ENCODE measurements around the gene RRP36. TPM values are rescaled to one million over a fixed set of nuclear protein-coding genes. Genes with fewer than 3 reads are reported as not detected.

RRP36 gene
- total and polyA plus RNA-seq, 4 donors, result 30.5 to 49.9 (median 37.7) TPM

- no peak overlapping the region for H3K4me3 ChIP-seq
- H3K27ac ChIP-seq (ENCODE audit: low read depth in 1 of 2, low read length in 1 of 2), result no peak overlapping the region
- no peaks in the 10 kb centered on the region for H3K27me3 ChIP-seq (ENCODE audit: control insufficient read depth in 3 of 3, insufficient read depth in 3 of 3, low read length in 2 of 3)
- no peaks in the 10 kb centered on the region for H3K4me1 ChIP-seq (ENCODE audit: control insufficient read depth in 5 of 5, insufficient read depth in 5 of 5, low read length in 5 of 5)
- H3K9ac ChIP-seq (ENCODE audit: insufficient read depth in 1 of 2, low read length in 2 of 2), result no peak overlapping the region
- ATAC-seq (ENCODE audit: insufficient read depth, low FRiP score), result no peak
- H3K9me3 ChIP-seq (ENCODE audit: control insufficient read depth in 4 of 4, insufficient read depth in 3 of 4, low read length in 3 of 4), result no peaks in the 10 kb centered on the region
- no peak for TF ChIP-seq CTCF (IDR thresholded peaks at IDR 0.05; ENCODE audit: control extremely low read depth, extremely low read depth)
- 93 to 96% methylated on average over 9 of the region's 9 CpGs for WGBS, 2 donors
- H3K36me3 ChIP-seq (ENCODE audit: control insufficient read depth in 4 of 4, insufficient read depth in 4 of 4, low read length in 4 of 4), result peaks cover 10 to 55% (median 34%) of the 10 kb centered on the region in 4 donors
- no peak for DNase-seq
These were observed 15.3 kb downstream of the RRP36 start for GRCh38 chr6:43036712-43037111.

- no peak for DNase-seq
- WGBS, 2 donors, result 85 to 92% methylated on average over 5 of the region's 5 CpGs
- H3K9me3 ChIP-seq (ENCODE audit: control insufficient read depth in 4 of 4, insufficient read depth in 3 of 4, low read length in 3 of 4), result no peaks in the 10 kb centered on the region
- peaks cover 10 to 55% (median 35%) of the 10 kb centered on the region in 4 donors for H3K36me3 ChIP-seq (ENCODE audit: control insufficient read depth in 4 of 4, insufficient read depth in 4 of 4, low read length in 4 of 4)
- no peak overlapping the region for H3K4me3 ChIP-seq
- H3K4me1 ChIP-seq (ENCODE audit: control insufficient read depth in 5 of 5, insufficient read depth in 5 of 5, low read length in 5 of 5), result no peaks in the 10 kb centered on the region
- no peak for TF ChIP-seq CTCF (IDR thresholded peaks at IDR 0.05; ENCODE audit: control extremely low read depth, extremely low read depth)
- ATAC-seq (ENCODE audit: insufficient read depth, low FRiP score), result no peak
- no peak overlapping the region for H3K27ac ChIP-seq (ENCODE audit: low read depth in 1 of 2, low read length in 1 of 2)
- no peak overlapping the region for H3K9ac ChIP-seq (ENCODE audit: insufficient read depth in 1 of 2, low read length in 2 of 2)
- no peaks in the 10 kb centered on the region for H3K27me3 ChIP-seq (ENCODE audit: control insufficient read depth in 3 of 3, insufficient read depth in 3 of 3, low read length in 2 of 3)
These were observed 15.8 kb downstream of the RRP36 start for GRCh38 chr6:43037197-43037596.

GRCh38 chr6:43037706-43038105 is 16.3 kb downstream of the RRP36 start:
- Histone ChIP-seq H3K9me3 (ENCODE audit: control insufficient read depth in 4 of 4, insufficient read depth in 3 of 4, low read length in 3 of 4) (no peaks in the 10 kb centered on the region), H3K4me3 (no peak overlapping the region), H3K27me3 (ENCODE audit: control insufficient read depth in 3 of 3, insufficient read depth in 3 of 3, low read length in 2 of 3) (no peaks in the 10 kb centered on the region), H3K9ac (ENCODE audit: insufficient read depth in 1 of 2, low read length in 2 of 2) (no peak overlapping the region), H3K4me1 (ENCODE audit: control insufficient read depth in 5 of 5, insufficient read depth in 5 of 5, low read length in 5 of 5) (no peaks in the 10 kb centered on the region), H3K27ac (ENCODE audit: low read depth in 1 of 2, low read length in 1 of 2) (no peak overlapping the region), H3K36me3 (ENCODE audit: control insufficient read depth in 4 of 4, insufficient read depth in 4 of 4, low read length in 4 of 4) (peaks cover 10 to 54% (median 36%) of the 10 kb centered on the region in 4 donors)
- TF ChIP-seq CTCF (IDR thresholded peaks at IDR 0.05; ENCODE audit: control extremely low read depth, extremely low read depth), result no peak
- ATAC-seq (ENCODE audit: insufficient read depth, low FRiP score) (no peak), DNase-seq (no peak)
- 89 to 94% methylated on average over 9 of the region's 9 CpGs for WGBS, 2 donors

- no peaks in the 10 kb centered on the region for H3K4me1 ChIP-seq (ENCODE audit: control insufficient read depth in 5 of 5, insufficient read depth in 5 of 5, low read length in 5 of 5)
- no peak for TF ChIP-seq CTCF (IDR thresholded peaks at IDR 0.05; ENCODE audit: control extremely low read depth, extremely low read depth)
- WGBS, 2 donors, result 89 to 95% methylated on average over 9 of the region's 9 CpGs
- no peak overlapping the region for H3K4me3 ChIP-seq
- no peaks in the 10 kb centered on the region for H3K9me3 ChIP-seq (ENCODE audit: control insufficient read depth in 4 of 4, insufficient read depth in 3 of 4, low read length in 3 of 4)
- no peak for DNase-seq
- H3K36me3 ChIP-seq (ENCODE audit: control insufficient read depth in 4 of 4, insufficient read depth in 4 of 4, low read length in 4 of 4), result peaks cover 10 to 60% (median 43%) of the 10 kb centered on the region in 4 donors
- ATAC-seq (ENCODE audit: insufficient read depth, low FRiP score), result no peak
- no peak overlapping the region for H3K27ac ChIP-seq (ENCODE audit: low read depth in 1 of 2, low read length in 1 of 2)
- H3K27me3 ChIP-seq (ENCODE audit: control insufficient read depth in 3 of 3, insufficient read depth in 3 of 3, low read length in 2 of 3), result no peaks in the 10 kb centered on the region
- H3K9ac ChIP-seq (ENCODE audit: insufficient read depth in 1 of 2, low read length in 2 of 2), result no peak overlapping the region
These were observed 17.3 kb downstream of the RRP36 start for GRCh38 chr6:43038727-43039126.
